ENCODE results near the gene NMD3.
"Not testable (repeated sequence)": the region's sequence is repeated elsewhere in the genome, so short reads cannot be mapped to it uniquely, and the experiment has no call there.

The NMD3 gene

DNA sequence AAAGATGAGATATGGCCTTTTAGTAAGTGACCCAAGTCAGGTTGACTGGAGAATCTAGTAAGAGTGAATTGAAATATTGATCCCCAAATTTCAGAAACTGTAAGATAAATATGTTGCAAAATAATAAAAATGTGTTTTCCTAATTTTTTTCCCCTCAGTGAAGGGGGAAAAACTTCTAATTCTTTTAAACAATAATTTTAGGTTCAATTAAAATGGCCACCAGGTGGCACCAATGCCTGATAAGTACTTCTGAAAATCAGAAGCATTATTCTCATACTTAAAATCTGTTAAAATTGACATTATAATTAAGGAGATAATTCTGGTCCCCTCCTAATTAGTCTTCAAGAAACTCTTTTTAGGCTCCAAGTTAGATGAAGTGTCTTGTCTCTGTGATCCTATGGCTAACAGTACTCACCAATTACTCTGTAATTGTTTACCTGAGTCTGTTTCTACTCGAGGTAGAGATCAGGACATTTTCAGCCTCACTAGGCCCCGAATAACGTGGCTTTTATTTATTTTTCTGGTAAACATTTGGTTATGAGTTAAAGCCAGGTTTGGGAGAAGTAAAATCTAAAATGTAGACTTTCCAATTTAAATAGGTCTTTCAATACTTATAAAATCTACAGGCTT, 52.6 kb downstream of the NMD3 start:
- Histone ChIP-seq H3K9ac (ENCODE audit: insufficient read length) (no peak overlapping the region), H3K36me3 (ENCODE audit: insufficient read depth, low read length) (no peaks in the 10 kb centered on the region), H3K4me3 (no peak overlapping the region), H3K9me3 (ENCODE audit: low read depth, low read length) (no peaks in the 10 kb centered on the region), H3K27ac (no peak overlapping the region)
- TF ChIP-seq EZH2 (IDR thresholded peaks at IDR 0.05): no peak
- no peak for TF ChIP-seq FOXP2 (optimal IDR thresholded peaks at IDR 0.05; ENCODE audit: control extremely low read depth, extremely low read length, insufficient read depth)
- TF ChIP-seq POLR2AphosphoS5 (IDR thresholded peaks at IDR 0.05; ENCODE audit: borderline replicate concordance, low read depth, low read length): no peak
- peak; percentile 35 for DNase-seq (ENCODE audit: low read depth, low spot score)

DNA sequence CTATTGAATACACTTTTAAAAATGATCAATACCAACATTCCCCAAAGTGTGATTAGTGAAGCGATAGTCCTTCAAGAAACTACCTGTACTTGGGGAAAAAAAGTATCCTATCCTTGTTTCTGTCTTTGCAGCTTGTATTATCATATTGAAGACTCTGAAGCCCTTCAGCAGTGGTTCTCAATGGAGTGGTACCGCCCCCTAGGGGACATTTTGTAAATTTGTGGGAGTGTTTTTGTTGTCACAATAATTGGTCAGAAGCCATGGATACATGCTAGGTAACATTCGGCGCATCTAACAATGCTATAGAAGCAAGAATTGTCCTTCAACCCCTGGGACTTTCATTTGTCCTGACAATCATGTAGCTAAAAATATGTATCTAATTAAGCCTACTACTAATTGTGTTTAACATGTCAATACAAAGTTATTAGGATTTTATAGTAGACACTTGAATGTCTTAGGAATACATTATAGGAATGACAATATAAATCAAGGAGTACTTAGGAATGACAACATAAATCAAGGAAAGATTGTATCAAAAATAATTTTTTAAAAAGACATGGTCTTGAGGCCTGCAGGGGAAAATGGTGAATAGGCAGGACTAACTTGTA, 53.7 kb downstream of the NMD3 start:
- TF ChIP-seq POLR2AphosphoS5 (IDR thresholded peaks at IDR 0.05; ENCODE audit: borderline replicate concordance, low read depth, low read length): no peak
- no peak for TF ChIP-seq EZH2 (IDR thresholded peaks at IDR 0.05)
- TF ChIP-seq FOXP2 (optimal IDR thresholded peaks at IDR 0.05; ENCODE audit: control extremely low read depth, extremely low read length, insufficient read depth): no peak
- Histone ChIP-seq H3K27ac (no peak overlapping the region), H3K9me3 (ENCODE audit: low read depth, low read length) (no peaks in the 10 kb centered on the region), H3K36me3 (ENCODE audit: insufficient read depth, low read length) (no peaks in the 10 kb centered on the region), H3K9ac (ENCODE audit: insufficient read length) (no peak overlapping the region), H3K4me3 (no peak overlapping the region)
- DNase-seq (ENCODE audit: low read depth, low spot score): peak; percentile 44

DNA sequence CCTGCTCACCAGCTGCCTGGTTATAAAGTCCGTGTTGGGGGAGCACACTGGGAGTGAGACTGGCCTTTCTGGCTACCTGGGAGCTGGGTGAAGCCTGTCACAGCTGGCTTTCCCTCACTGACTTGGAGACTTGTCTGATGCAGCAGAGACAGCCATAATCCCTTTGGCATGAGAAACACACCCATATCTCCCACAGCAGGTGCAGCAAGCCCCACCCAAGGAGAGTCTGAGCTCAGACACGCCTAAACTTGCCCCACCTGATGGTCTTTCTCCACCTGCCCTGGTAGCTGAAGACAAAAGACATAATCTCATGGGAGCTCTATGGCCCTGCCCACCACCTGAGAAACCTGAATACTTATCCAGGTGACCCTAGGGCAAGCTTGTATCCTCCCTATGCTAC, 54.8 kb downstream of the NMD3 start:
- Histone ChIP-seq H3K36me3 (ENCODE audit: insufficient read depth, low read length) (no peaks in the 10 kb centered on the region), H3K4me3 (no peak overlapping the region), H3K27ac (no peak overlapping the region), H3K9me3 (ENCODE audit: low read depth, low read length) (no peaks in the 10 kb centered on the region), H3K9ac (ENCODE audit: insufficient read length) (no peak overlapping the region)
- no peak for TF ChIP-seq POLR2AphosphoS5 (IDR thresholded peaks at IDR 0.05; ENCODE audit: borderline replicate concordance, low read depth, low read length)
- TF ChIP-seq FOXP2 (optimal IDR thresholded peaks at IDR 0.05; ENCODE audit: control extremely low read depth, extremely low read length, insufficient read depth): no peak
- no peak for TF ChIP-seq EZH2 (IDR thresholded peaks at IDR 0.05)
- DNase-seq (ENCODE audit: low read depth, low spot score): no peak

DNA sequence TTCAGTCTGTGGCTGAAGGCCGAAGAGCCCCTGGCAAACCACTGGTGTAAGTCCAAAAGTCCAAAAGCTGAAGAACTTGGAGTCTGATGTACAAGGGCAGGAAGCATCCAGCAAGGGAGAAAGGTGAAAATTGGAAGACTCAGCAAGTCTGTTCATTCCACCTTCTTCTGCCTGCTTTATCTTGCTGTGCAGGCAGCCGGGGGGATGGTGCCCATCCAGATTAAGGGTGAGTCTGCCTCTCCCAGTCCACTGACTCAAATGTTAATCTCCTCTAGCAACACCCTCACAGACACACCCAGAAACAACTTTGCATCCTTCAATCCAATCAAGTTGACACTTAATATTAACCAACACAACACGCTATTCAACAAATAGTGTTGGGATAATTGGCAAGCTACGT, 61.3 kb downstream of the NMD3 start:
- not testable (repeated sequence) for H3K36me3 ChIP-seq (ENCODE audit: insufficient read depth, low read length); H3K27ac ChIP-seq; DNase-seq (ENCODE audit: low read depth, low spot score); H3K9me3 ChIP-seq (ENCODE audit: low read depth, low read length); H3K4me3 ChIP-seq; H3K9ac ChIP-seq (ENCODE audit: insufficient read length)

DNA sequence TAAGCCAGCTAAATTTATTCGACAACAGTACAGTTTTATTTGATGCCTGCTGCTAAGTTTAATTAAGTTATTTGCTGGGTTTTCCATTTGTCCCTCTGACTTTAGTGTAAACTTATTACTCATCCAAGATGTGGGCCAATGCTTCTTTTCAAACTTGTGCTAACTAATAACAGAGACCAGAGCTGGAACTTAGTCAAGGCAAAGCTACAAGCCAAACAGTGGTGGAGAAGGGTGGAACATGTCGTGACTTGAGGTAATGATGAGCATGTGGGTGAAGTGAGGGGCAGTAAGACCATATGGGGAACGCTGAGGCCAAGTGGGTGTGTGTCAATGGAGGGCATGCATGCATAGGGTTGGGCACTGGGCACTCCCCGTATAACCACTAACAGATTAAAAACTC, 63.9 kb downstream of the NMD3 start:
- DNase-seq (ENCODE audit: low read depth, low spot score): no peak
- Histone ChIP-seq H3K36me3 (ENCODE audit: insufficient read depth, low read length) (no peaks in the 10 kb centered on the region), H3K27ac (no peak overlapping the region), H3K4me3 (no peak overlapping the region), H3K9me3 (ENCODE audit: low read depth, low read length) (no peaks in the 10 kb centered on the region), H3K9ac (ENCODE audit: insufficient read length) (no peak overlapping the region)
- TF ChIP-seq POLR2AphosphoS5 (IDR thresholded peaks at IDR 0.05; ENCODE audit: borderline replicate concordance, low read depth, low read length): no peak

DNA sequence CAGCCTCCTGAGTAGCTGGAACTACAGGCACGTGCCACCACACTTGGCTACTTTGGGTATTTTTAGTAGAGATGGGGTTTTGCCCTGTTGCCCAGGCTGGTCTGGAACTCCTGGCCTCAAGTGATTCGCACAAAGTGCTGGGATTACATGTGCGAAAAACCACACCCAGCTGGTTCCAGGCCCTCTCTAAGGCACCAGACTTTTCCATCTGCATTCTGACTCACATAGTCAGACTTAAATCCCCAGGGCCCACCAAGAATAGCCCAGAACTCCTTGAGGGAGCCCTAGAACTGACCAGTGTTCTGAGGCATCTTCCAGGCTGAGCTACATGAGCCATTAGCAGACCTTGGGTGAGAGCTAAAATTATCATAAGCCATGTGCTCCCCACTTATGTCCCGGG, 68.1 kb downstream of the NMD3 start:
- Histone ChIP-seq H3K36me3 (ENCODE audit: insufficient read depth, low read length) (no peaks in the 10 kb centered on the region), H3K27ac (no peak overlapping the region), H3K4me3 (no peak overlapping the region), H3K9ac (ENCODE audit: insufficient read length) (no peak overlapping the region), H3K9me3 (ENCODE audit: low read depth, low read length) (no peaks in the 10 kb centered on the region)
- TF ChIP-seq EZH2 (IDR thresholded peaks at IDR 0.05) (no peak), FOXP2 (optimal IDR thresholded peaks at IDR 0.05; ENCODE audit: control extremely low read depth, extremely low read length, insufficient read depth) (no peak), POLR2AphosphoS5 (IDR thresholded peaks at IDR 0.05; ENCODE audit: borderline replicate concordance, low read depth, low read length) (no peak)
- DNase-seq (ENCODE audit: low read depth, low spot score): no peak

DNA sequence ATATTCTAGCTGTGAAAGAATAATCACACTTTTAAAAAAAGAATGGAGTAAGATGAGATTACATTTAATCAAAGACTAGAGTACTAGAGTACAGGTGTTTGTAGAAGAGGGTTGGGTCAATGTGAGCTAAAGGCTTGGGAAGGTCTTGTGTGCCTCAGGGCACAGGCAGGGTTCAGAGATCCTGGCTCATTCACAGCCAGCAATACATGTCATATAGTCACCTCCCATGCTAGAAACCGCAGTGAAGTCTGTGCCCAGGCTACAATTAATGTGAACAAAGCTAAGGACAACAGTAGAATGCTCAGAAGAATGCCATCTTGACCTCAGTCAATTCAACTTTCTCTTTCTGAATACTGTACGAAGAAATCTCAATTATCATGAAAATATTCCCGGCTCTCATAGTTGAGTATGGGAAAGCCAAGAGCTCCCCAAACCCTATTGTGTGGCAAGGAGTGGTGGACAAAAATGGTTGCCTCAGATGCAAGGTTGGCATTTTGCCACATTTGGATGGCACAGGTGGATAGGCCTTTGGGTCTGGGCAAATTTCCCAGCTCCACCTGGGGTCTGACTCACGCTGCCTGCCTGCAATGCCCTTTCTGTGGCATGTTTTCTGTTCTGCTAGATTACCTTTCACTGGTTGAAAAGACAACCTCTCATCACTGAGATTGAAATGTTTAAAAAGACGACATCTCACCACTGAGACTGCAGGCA, 70.2 kb downstream of the NMD3 start:
- no peak for DNase-seq (ENCODE audit: low read depth, low spot score)
- Histone ChIP-seq H3K36me3 (ENCODE audit: insufficient read depth, low read length) (no peaks in the 10 kb centered on the region), H3K9me3 (ENCODE audit: low read depth, low read length) (no peaks in the 10 kb centered on the region), H3K4me3 (no peak overlapping the region), H3K9ac (ENCODE audit: insufficient read length) (no peak overlapping the region), H3K27ac (no peak overlapping the region)
- TF ChIP-seq POLR2AphosphoS5 (IDR thresholded peaks at IDR 0.05; ENCODE audit: borderline replicate concordance, low read depth, low read length): no peak
- no peak for TF ChIP-seq FOXP2 (optimal IDR thresholded peaks at IDR 0.05; ENCODE audit: control extremely low read depth, extremely low read length, insufficient read depth)
- no peak for TF ChIP-seq EZH2 (IDR thresholded peaks at IDR 0.05)

DNA sequence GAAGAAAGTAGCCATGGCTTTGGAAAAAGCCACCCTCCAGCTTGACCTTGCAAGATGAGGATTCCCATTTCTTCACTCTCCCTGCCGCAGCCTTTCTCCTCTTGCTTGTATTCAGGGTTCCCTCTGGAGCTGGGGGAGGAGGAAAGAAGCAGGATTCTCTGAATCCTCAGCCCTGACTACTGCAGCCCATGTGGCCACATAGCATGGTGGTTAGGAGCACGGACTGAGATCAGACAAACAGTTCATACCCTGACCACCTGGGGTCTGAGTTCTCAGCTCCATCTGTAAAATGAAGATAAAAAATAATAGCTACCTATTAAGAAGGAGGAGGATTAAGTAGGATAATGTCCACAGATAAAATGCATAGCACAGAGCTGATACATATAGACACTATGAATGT, 72.3 kb downstream of the NMD3 start:
- no peak overlapping the region for H3K9ac ChIP-seq (ENCODE audit: insufficient read length)
- no peak overlapping the region for H3K27ac ChIP-seq
- H3K36me3 ChIP-seq (ENCODE audit: insufficient read depth, low read length): no peaks in the 10 kb centered on the region
- no peaks in the 10 kb centered on the region for H3K9me3 ChIP-seq (ENCODE audit: low read depth, low read length)
- no peak for TF ChIP-seq FOXP2 (optimal IDR thresholded peaks at IDR 0.05; ENCODE audit: control extremely low read depth, extremely low read length, insufficient read depth)
- no peak for TF ChIP-seq EZH2 (IDR thresholded peaks at IDR 0.05)
- TF ChIP-seq POLR2AphosphoS5 (IDR thresholded peaks at IDR 0.05; ENCODE audit: borderline replicate concordance, low read depth, low read length): no peak
- H3K4me3 ChIP-seq: no peak overlapping the region
- no peak for DNase-seq (ENCODE audit: low read depth, low spot score)

DNA sequence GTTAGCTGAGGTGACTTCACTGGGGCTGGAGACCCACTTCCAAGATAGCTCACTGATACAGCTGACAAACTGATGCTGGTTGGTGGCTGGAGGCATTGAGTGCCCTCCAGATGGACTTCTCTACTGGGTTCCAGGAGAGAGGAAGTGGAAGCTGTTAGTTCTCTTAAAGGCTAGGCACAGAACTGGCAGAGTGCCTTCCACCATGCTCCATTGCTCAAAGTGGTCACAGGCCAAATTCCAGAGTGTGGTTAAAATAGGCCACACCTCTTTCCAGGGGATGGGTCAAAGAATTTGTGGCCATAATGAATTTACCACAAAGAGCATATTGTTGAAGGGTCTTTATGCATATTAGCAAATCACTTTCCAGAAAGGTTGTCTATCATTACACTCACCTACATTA, 74.2 kb downstream of the NMD3 start:
- H3K9me3 ChIP-seq (ENCODE audit: low read depth, low read length): no peaks in the 10 kb centered on the region
- DNase-seq (ENCODE audit: low read depth, low spot score): no peak
- TF ChIP-seq EZH2 (IDR thresholded peaks at IDR 0.05): no peak
- TF ChIP-seq POLR2AphosphoS5 (IDR thresholded peaks at IDR 0.05; ENCODE audit: borderline replicate concordance, low read depth, low read length): no peak
- no peak for TF ChIP-seq FOXP2 (optimal IDR thresholded peaks at IDR 0.05; ENCODE audit: control extremely low read depth, extremely low read length, insufficient read depth)
- no peak overlapping the region for H3K4me3 ChIP-seq
- no peak overlapping the region for H3K27ac ChIP-seq
- H3K9ac ChIP-seq (ENCODE audit: insufficient read length): no peak overlapping the region
- H3K36me3 ChIP-seq (ENCODE audit: insufficient read depth, low read length): no peaks in the 10 kb centered on the region
